Pulmonary artery endothelial cell (primary cell): ENCODE results near the gene PLEKHG3. TPM values are rescaled to one million over a fixed set of nuclear protein-coding genes. Genes with fewer than 3 reads are reported as not detected.
A peak's percentile ranks its signal among the peaks of the same experiment; 100 is the strongest.
"Not testable (repeated sequence)": the region's sequence is repeated elsewhere in the genome, so short reads cannot be mapped to it uniquely, and the experiment has no call there.

ENCODE experiments used
- DNase-seq: peaks from one replicate; pipeline ENCODE4 v3.0.0-alpha.2; 2011; ENCODE audit warnings: low read depth, low spot score
- total RNA-seq: library from RNA; depleted of rRNA; stranded (reverse); fragments of >200 nt; gene quantifications from 2 replicates; pipeline ENCODE4 v1.2.3, GENCODE V29; 2014

Gene PLEKHG3
- total RNA-seq: 2.5 and 6.1 TPM in 2 replicates

- DNase-seq: no peak
Measured at GRCh38 chr14:64704143-64704742, at the start of gene PLEKHG3. PLEKHG3 (plus strand) TSS chr14:64704424; CDS start chr14:64727632, 23,208 bp downstream.

GRCh38 chr14:64654901-64655300 lies 49.3 kb upstream of the PLEKHG3 start:
- DNase-seq: no peak

GRCh38 chr14:64656986-64657385 lies 47.2 kb upstream of the PLEKHG3 start:
- no peak for DNase-seq

- no peak for DNase-seq
Measured at GRCh38 chr14:64658201-64658600, 46.0 kb upstream of the PLEKHG3 start.

DNA sequence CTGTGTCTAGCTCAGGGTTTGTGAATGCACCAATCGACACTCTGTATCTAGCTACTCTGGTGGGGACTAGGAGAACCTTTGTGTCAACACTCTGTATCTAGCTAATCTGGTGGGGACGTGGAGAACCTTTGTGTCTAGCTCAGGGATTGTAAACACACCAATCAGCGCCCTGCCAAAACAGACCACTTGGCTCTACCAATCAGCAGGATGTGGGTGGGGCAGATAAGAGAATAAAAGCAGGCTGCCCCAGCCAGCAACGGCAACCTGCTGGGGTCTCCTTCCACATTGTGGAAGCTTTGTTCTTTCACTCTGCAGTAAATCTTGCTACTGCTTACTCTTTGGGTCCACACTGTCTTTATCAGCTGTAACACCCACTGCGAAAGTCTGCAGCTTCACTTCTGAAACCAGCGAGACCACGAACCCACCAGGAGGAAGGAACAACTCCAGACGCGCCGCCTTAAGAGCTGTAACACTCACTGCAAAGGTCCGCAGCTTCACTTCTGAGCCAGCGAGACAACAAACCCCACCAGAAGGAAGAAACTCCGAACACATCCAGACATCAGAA lies 45.4 kb upstream of the PLEKHG3 start:
- DNase-seq: not testable (repeated sequence)

GRCh38 chr14:64659366-64659765 lies 44.9 kb upstream of the PLEKHG3 start:
- no peak for DNase-seq

GRCh38 chr14:64663174-64663573 lies 41.0 kb upstream of the PLEKHG3 start:
- no peak for DNase-seq

DNA sequence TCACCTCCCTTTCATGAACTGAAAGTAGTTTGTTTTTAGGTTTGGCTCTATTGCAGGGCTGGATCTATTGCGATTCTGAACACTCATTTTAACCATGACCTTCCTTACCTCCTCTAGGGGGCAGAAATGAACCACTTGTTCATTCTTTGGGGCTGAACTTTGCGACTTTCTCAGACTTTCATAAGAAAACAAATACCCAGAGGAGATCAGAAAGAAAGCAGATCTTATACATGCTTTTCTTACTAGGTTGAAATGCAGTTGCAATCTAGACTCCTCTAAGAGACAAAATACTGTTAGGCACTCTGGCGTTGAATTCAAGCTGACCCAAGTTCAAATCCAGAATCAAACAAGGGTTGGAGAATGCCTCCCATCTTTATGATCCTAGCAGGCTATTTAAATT lies 32.6 kb upstream of the PLEKHG3 start:
- DNase-seq: peak; percentile 11

DNA sequence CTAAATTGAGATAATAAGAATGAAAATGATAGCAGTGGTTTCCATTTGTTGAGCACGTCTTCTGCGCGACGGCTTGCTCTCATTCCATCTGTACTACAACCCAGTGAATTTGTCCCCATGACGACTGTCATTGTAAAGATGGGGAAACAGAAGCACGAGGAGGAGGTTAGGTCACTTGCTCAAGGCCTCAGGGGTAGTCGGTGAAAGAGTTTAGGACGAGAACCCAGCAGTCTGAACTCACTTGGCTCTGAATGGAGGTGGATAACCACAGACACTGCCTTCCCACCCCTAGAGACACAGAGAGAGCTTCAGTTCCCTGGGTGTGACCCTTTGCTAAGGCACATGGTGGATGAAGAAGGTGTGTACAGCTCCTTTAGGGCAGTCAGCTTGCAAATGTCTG lies 30.9 kb upstream of the PLEKHG3 start:
- DNase-seq: no peak

DNA sequence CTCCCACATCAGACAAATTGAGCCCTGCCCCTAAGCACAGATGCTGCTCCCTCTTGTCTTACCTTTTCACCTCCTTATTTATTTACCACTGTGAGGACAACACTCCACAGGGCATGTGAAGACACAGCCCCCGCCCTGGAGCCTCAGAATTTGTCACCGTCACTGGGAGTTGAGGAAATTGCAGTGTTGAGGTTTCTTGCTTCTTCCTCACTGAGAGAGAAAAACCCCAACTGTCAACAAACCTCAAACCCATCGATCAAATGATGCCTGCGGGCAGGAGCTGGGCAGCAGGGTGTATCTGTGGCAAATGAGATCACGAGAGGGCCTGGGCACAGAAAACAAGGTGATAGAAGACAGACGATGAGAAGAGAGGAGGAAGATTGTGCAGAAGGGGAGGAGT lies 30.5 kb upstream of the PLEKHG3 start:
- no peak for DNase-seq

- DNase-seq: no peak
Measured at GRCh38 chr14:64674829-64675228, 29.4 kb upstream of the PLEKHG3 start.

GRCh38 chr14:64675312-64675711 lies 28.9 kb upstream of the PLEKHG3 start:
- no peak for DNase-seq

DNA sequence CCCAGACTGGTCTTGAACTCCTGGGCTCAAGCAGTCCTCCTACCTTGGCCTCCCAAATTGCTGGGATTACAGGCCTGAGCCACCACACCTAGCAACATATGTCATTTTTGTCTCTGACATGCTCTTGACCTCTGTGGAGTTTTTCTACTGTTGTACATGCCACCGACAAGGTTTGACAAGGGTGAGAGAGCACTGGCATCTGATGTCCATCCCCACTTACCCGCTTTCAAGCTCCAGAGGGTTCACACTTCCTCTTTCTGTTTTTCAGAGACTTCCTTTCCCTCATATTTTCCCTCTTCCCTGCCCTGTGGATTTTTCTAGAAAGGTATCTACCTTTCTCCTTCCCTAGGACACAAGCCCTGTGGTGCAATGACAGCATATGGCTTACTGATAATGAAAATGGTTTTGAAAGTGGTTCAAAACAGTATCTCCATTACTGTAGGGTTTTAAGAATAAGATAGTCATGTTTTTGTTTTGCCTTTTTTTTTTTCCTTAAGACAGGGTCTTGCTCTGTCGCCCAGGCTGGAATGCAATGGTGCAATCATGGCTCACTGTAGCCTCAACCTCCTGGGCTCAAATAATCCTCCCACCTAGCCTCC lies 27.7 kb upstream of the PLEKHG3 start:
- no peak for DNase-seq

DNA sequence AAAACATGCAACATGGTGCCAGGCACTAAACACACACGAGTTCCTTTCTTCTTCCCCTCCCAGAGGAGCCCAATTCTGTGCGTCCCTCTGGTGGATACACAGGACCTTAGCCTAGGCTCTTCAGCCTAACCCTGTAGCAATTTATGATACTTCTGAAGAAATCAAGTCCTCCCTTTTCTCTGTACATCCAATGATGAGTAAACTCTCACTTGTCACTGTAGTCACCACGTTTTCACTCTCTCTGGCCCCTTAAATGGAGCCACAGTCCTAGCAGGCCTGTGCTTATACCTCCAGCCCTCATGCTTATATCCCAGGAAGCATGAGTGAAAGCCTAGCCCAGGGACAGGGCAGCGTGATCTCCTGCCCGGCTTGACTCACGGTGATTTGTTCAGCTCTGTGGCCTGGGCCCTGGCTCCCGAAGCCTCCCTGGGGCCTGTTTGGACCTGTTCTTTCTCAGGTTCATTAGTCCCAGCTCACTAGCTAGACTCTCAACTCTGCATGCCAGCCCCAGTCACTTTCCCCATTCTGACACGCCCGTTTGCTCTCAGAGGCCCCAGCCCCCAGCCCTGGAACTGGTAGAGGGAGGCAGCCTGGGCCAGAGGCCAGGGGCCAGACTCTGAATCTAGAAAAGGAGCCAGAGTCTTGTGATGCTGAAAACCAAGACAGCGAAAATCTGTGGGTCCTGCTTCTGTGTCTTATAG lies 24.1 kb upstream of the PLEKHG3 start:
- no peak for DNase-seq

DNA sequence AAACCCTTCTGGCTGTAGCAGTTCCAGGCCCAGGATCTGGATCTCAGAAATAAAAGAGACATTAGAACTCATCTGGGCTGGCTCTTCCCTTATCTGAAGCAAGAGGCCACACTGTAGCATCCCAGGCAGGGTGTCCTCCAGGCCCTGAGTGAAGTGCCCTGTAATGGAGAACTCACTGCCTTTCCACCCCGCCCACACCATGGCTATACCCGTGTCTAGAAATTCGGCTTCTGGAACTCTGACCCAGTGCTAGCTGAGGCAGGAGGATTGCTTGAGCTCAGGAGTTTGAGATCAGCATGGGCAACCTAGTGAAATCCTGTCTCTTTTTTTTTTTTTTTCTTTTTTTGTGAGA lies 23.5 kb upstream of the PLEKHG3 start:
- no peak for DNase-seq

DNA sequence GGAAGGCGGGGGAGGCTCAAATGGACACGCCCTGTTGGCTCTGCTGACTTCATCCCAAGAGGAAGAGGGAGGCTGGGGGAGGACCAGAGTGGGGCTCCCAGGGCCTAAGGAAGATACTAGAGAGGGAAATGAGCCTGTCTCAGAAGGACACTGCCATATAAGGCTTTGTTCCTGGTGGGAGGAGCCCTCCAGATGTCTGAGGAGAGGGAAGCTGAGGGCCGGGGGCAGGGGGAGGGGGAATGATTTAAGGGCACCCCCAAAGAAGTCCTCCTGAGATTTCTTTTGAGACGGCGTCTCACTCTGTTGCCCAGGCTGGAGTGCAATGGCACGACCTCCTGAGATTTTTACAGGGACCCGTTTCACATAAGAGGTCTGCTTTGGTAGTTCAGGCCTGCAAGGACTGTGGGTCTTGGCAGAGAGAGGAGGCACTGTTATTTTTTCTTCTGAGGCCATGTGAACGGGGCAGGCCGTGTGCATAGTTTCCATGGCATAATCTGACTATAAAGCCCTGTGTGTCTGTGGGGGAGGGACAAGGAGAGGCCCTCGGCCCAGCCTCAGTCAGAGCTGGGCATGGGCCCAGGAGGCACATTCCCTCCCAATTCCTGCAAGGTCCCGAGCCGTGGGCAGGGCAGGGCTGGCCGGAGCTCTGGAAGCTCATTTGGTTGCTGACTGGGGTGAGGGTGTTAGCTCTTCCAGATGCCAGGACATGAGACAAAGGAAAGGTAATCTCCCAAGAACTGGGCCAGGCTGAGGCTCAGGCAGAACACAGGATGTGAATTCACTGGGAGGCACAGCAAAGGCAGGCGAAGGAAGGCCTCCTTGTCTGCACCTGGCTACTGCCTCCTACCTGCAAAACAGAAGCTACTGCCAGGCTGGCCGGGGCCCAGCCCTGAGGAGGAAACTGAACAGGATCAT lies 22.2 kb upstream of the PLEKHG3 start:
- no peak for DNase-seq

GRCh38 chr14:64682843-64683242 lies 21.4 kb upstream of the PLEKHG3 start:
- no peak for DNase-seq

GRCh38 chr14:64683264-64683663 lies 21.0 kb upstream of the PLEKHG3 start:
- no peak for DNase-seq

DNA sequence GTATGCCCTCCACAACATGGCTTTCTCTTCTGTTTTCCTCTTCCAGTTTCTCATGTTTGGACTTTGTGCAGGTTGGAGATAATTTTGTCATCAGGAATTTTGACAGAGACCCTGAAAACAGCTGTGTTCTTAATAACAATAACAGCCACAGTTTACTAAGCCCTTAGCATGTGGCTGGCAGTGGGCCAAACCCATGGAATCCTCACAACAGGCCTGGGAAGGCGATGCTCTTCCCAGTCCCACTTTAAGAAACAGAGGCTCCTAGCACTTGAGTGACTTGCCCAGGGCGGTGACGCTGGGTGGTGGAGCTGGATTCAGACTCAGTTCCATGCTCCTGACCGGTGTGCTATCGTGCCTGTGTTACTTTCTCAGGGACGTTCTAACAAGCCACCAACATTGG lies 20.1 kb upstream of the PLEKHG3 start:
- DNase-seq: no peak

DNA sequence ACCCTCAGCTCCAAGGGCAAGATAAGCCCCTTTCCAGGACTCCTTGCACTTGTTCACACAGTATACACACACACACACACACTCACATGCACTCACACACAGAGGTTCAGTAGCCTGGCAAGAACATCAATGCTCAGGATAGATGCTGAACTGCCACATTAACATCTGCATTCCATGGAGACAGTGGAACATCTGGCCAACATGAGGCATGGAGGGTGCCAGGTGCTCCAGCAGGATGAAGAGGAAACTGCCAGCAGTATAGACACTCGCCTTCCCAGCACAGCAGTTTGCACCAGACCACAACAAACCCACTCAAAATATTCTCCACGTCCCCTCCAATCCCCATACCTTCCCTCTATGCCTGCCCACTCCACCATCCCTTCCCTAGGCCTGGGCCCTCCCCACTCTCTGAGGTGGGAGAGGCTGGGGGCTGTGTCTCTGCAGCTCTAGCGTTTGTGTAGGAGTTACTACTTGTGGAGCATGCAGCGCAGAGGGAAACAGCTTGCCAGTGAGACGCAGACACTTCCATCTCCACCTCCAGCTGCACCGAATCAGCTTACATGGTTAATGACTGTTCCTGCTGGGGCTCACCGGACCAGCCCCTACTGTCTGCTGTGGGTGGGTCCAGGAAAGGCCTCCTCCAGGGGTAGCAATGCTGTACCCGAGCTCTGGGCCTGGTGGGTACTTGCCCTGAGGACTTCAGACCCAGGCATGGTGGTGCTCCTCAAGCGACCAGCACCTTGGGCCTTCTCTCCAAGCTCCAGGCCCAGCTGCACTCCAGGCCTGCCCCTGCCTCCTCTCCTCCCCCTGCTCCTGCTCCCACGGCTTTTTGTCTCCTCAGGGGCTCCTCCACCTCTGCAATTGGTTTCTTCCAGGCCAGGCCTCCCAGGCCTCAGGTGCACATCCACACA lies 18.6 kb upstream of the PLEKHG3 start:
- no peak for DNase-seq

DNA sequence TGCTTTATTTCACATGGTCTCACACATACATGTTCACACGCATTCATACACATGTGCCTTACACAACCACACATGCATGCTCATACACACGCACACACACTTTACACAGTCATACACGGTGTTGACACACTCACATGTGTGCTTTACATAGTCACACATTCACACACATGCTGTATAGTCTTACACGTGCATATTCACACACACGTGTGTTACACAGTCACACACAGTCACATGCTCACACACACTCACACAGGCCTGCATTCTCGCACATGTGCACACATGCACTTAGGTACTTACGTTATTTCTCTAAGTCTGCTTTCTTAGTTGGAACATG lies 18.0 kb upstream of the PLEKHG3 start:
- no peak for DNase-seq
